ENCODE data around the gene MCTP1. TPM values are rescaled to one million over a fixed set of nuclear protein-coding genes. Genes with fewer than 3 reads are reported as not detected.

The MCTP1 gene
- total RNA-seq, 2 donors from 2014 or later, result 3.3 to 5.0 TPM

DNA sequence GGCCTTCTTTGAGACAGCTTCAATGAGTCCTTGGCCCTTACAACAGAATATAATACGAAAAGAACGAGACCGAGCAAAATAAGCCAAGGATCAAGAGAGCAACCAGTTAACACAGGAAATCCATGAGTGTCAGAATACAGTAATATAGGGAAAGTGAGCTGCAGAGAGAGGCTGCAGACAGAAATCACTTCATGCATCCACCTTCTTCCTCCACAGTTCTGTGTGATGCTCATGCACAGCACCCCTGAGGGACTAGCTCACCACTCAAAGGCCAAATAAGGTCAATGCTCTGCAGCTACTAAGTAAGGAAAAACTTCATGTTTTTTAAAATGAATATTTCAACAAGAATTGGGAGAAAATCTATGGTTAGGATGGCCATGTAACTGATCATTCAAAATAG lies 257.1 kb downstream of the MCTP1 start:
- no peak for TF ChIP-seq POLR2A (IDR thresholded peaks at IDR 0.05)
- no peak for TF ChIP-seq POLR2AphosphoS5 (IDR thresholded peaks at IDR 0.05)
- TF ChIP-seq, protein P1, sequence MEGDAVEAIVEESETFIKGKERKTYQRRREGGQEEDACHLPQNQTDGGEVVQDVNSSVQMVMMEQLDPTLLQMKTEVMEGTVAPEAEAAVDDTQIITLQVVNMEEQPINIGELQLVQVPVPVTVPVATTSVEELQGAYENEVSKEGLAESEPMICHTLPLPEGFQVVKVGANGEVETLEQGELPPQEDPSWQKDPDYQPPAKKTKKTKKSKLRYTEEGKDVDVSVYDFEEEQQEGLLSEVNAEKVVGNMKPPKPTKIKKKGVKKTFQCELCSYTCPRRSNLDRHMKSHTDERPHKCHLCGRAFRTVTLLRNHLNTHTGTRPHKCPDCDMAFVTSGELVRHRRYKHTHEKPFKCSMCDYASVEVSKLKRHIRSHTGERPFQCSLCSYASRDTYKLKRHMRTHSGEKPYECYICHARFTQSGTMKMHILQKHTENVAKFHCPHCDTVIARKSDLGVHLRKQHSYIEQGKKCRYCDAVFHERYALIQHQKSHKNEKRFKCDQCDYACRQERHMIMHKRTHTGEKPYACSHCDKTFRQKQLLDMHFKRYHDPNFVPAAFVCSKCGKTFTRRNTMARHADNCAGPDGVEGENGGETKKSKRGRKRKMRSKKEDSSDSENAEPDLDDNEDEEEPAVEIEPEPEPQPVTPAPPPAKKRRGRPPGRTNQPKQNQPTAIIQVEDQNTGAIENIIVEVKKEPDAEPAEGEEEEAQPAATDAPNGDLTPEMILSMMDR (IDR thresholded peaks at IDR 0.05), result no peak
- Histone ChIP-seq H3K27ac (no peak overlapping the region), H3K36me3 (no peaks in the 10 kb centered on the region), H3K4me3 (no peak overlapping the region), H3K4me1 (replicated peaks) (no peaks in the 10 kb centered on the region), H3K27me3 (replicated peaks; ENCODE audit: insufficient read depth) (no peaks in the 10 kb centered on the region), H3K9me3 (no peaks in the 10 kb centered on the region)
- no peak for DNase-seq (ENCODE audit: low spot score)
- intact Hi-C loops (cut with DNase I), result no loop called here
- WGBS, result 53% methylated on average over 3 of the region's 3 CpGs

DNA sequence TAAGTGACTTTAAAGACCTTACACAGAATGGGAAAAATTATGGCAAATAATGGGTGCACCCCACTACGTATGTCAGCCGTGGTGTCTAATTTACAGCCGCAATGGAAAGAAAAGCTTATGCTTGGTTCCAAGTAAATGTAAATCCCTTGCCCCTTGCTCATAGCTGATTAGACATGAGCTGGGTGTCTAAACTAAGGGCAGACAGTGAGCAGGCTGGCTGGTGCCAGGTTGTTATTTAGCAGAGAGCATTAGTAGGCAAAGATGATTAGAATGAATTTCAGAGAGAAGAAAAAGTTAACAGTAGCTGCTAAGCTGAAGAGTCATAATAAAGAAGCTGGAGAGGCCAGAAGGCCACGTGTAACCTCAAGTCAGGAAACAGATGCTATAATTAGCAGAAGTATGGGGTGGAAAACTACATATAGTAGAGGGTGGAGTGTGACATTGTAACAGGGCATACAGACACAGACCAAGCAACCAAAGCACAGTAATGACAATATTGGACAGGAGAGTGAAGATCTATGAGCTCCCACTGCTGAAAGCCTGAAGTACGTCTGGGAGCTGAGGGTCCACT lies 257.7 kb downstream of the MCTP1 start:
- intact Hi-C loops (cut with DNase I), result no loop called here
- no peak for TF ChIP-seq POLR2AphosphoS5 (IDR thresholded peaks at IDR 0.05)
- no peak for TF ChIP-seq POLR2A (IDR thresholded peaks at IDR 0.05)
- TF ChIP-seq, protein P1 (IDR thresholded peaks at IDR 0.05), result no peak
- no peak for DNase-seq (ENCODE audit: low spot score)
- H3K9me3 ChIP-seq, result no peaks in the 10 kb centered on the region
- no peak overlapping the region for H3K4me3 ChIP-seq
- H3K36me3 ChIP-seq, result no peaks in the 10 kb centered on the region
- WGBS, result 77% methylated on average over 5 of the region's 5 CpGs
- H3K27me3 ChIP-seq (replicated peaks; ENCODE audit: insufficient read depth), result no peaks in the 10 kb centered on the region
- H3K4me1 ChIP-seq (replicated peaks), result no peaks in the 10 kb centered on the region
- no peak overlapping the region for H3K27ac ChIP-seq

GRCh38 chr5:95026718-95027117 lies 258.2 kb downstream of the MCTP1 start:
- H3K4me3 ChIP-seq, result no peak overlapping the region
- no peaks in the 10 kb centered on the region for H3K9me3 ChIP-seq
- no peak for DNase-seq (ENCODE audit: low spot score)
- H3K36me3 ChIP-seq, result no peaks in the 10 kb centered on the region
- no peaks in the 10 kb centered on the region for H3K27me3 ChIP-seq (replicated peaks; ENCODE audit: insufficient read depth)
- no peak overlapping the region for H3K27ac ChIP-seq
- H3K4me1 ChIP-seq (replicated peaks), result no peaks in the 10 kb centered on the region
- TF ChIP-seq POLR2A (IDR thresholded peaks at IDR 0.05), result no peak
- TF ChIP-seq POLR2AphosphoS5 (IDR thresholded peaks at IDR 0.05), result no peak
- TF ChIP-seq, protein P1 (IDR thresholded peaks at IDR 0.05), result no peak
- WGBS, result 95% methylated on average over 2 of the region's 2 CpGs
- intact Hi-C loops (cut with DNase I), result no loop called here

GRCh38 chr5:95022967-95023695 lies 261.8 kb downstream of the MCTP1 start:
- TF ChIP-seq, protein P1 (IDR thresholded peaks at IDR 0.05), result no peak
- no peak for TF ChIP-seq POLR2A (IDR thresholded peaks at IDR 0.05)
- no peak for TF ChIP-seq POLR2AphosphoS5 (IDR thresholded peaks at IDR 0.05)
- no peak overlapping the region for H3K4me3 ChIP-seq
- H3K9me3 ChIP-seq, result no peaks in the 10 kb centered on the region
- H3K4me1 ChIP-seq (replicated peaks), result no peaks in the 10 kb centered on the region
- intact Hi-C loops (cut with DNase I), result no loop called here
- WGBS, result 77% methylated on average over 5 of the region's 5 CpGs
- H3K36me3 ChIP-seq, result no peaks in the 10 kb centered on the region
- H3K27ac ChIP-seq, result no peak overlapping the region
- no peaks in the 10 kb centered on the region for H3K27me3 ChIP-seq (replicated peaks; ENCODE audit: insufficient read depth)
- no peak for DNase-seq (ENCODE audit: low spot score)

GRCh38 chr5:95020345-95020744 lies 264.5 kb downstream of the MCTP1 start:
- 0% methylated on average over 1 of the region's 1 CpG for WGBS
- Histone ChIP-seq H3K4me1 (replicated peaks) (no peaks in the 10 kb centered on the region), H3K9me3 (no peaks in the 10 kb centered on the region), H3K4me3 (no peak overlapping the region), H3K27me3 (replicated peaks; ENCODE audit: insufficient read depth) (no peaks in the 10 kb centered on the region), H3K27ac (no peak overlapping the region), H3K36me3 (no peaks in the 10 kb centered on the region)
- intact Hi-C loops (cut with DNase I), result no loop called here
- no peak for DNase-seq (ENCODE audit: low spot score)
- TF ChIP-seq POLR2AphosphoS5 (IDR thresholded peaks at IDR 0.05) (no peak), POLR2A (IDR thresholded peaks at IDR 0.05) (no peak)
- TF ChIP-seq, protein P1 (IDR thresholded peaks at IDR 0.05), result no peak
